MM.1S (cell line): Measurements from ENCODE around the gene PTGR1.

Experiments
- DNase-seq: peaks from one replicate; pipeline ENCODE4 v3.0.0-alpha.2; 2015
- H2AFZ ChIP-seq: fragments of 300-600 bp; sonication (generic); 2 replicates; pipeline ENCODE4 v1.6.0; 2016; ENCODE audit warnings: antibody characterized with exemption, low read length
- H3F3A ChIP-seq: fragments of 300-600 bp; sonication (generic); 2 replicates; pipeline ENCODE4 v1.6.1; 2016; ENCODE audit warnings: mild to moderate bottlenecking, antibody characterized with exemption, low read length, moderate library complexity, mixed read lengths; ENCODE audit not compliant: insufficient read depth
- H3K27ac ChIP-seq: fragments of 300-600 bp; sonication (generic); 2 replicates; pipeline ENCODE4 v1.5.1; 2016; ENCODE audit warnings: mild to moderate bottlenecking, low read length
- H3K27me3 ChIP-seq: fragments of 300-600 bp; sonication (generic); replicated peaks from 2 replicates; pipeline ENCODE4 v1.6.0; 2016; ENCODE audit warnings: low read length; ENCODE audit not compliant: insufficient read depth
- H3K36me3 ChIP-seq: fragments of 300-600 bp; sonication (generic); replicated peaks from 2 replicates; pipeline ENCODE4 v1.6.1; 2016; ENCODE audit warnings: mild to moderate bottlenecking, low read length, mixed read lengths; ENCODE audit not compliant: insufficient read depth
- H3K4me1 ChIP-seq: fragments of 300-600 bp; sonication (generic); 2 replicates; pipeline ENCODE4 v1.6.1; 2016; ENCODE audit warnings: low read length, mixed read lengths
- H3K4me2 ChIP-seq: fragments of 300-600 bp; sonication (generic); 2 replicates; pipeline ENCODE4 v1.6.0; 2016; ENCODE audit warnings: low read depth, low read length
- H3K4me3 ChIP-seq: fragments of 300-600 bp; sonication (generic); 2 replicates; pipeline ENCODE4 v1.5.1; 2016; ENCODE audit warnings: low read length, mixed read lengths
- H3K79me2 ChIP-seq: fragments of 300-600 bp; sonication (generic); 2 replicates; pipeline ENCODE4 v1.6.1; 2016; ENCODE audit warnings: mixed run types, low read length, mixed read lengths
- H3K9ac ChIP-seq: fragments of 300-600 bp; sonication (generic); 2 replicates; pipeline ENCODE4 v1.6.1; 2016; ENCODE audit warnings: low read length, mixed read lengths
- H3K9me2 ChIP-seq: fragments of 300-600 bp; sonication (generic); replicated peaks from 2 replicates; pipeline ENCODE4 v1.6.1; 2016; ENCODE audit warnings: mild to moderate bottlenecking, low read length, mixed read lengths; ENCODE audit not compliant: insufficient read depth
- H3K9me3 ChIP-seq: fragments of 300-600 bp; sonication (generic); replicated peaks from 2 replicates; pipeline ENCODE4 v1.6.1; 2016; ENCODE audit warnings: mild to moderate bottlenecking, low read length, mixed read lengths; ENCODE audit not compliant: insufficient read depth
- H4K20me1 ChIP-seq: fragments of 300-600 bp; sonication (generic); 2 replicates; pipeline ENCODE4 v1.6.1; 2016; ENCODE audit warnings: mild to moderate bottlenecking, low read length, moderate library complexity, mixed read lengths; ENCODE audit not compliant: insufficient read depth
- EZH2 ChIP-seq: fragments of 300-600 bp; sonication (generic); optimal IDR thresholded peaks from 2 replicates; pipeline ENCODE3; 2017; ENCODE audit warnings: low read depth, mild to moderate bottlenecking, antibody characterized with exemption, low read length, mixed read lengths
- EZH2phosphoT487 ChIP-seq: fragments of 300-600 bp; sonication (generic); IDR thresholded peaks from 2 replicates; pipeline ENCODE4 v1.6.1; 2018; ENCODE audit warnings: antibody characterized with exemption, low read length
- TF ChIP-seq, protein P1 (sequence below): fragments of 300-600 bp; sonication (generic); IDR thresholded peaks from 2 replicates; pipeline ENCODE4 v1.5.1; 2016; ENCODE audit warnings: antibody characterized with exemption, low read length, mixed read lengths

Gene PTGR1

DNA sequence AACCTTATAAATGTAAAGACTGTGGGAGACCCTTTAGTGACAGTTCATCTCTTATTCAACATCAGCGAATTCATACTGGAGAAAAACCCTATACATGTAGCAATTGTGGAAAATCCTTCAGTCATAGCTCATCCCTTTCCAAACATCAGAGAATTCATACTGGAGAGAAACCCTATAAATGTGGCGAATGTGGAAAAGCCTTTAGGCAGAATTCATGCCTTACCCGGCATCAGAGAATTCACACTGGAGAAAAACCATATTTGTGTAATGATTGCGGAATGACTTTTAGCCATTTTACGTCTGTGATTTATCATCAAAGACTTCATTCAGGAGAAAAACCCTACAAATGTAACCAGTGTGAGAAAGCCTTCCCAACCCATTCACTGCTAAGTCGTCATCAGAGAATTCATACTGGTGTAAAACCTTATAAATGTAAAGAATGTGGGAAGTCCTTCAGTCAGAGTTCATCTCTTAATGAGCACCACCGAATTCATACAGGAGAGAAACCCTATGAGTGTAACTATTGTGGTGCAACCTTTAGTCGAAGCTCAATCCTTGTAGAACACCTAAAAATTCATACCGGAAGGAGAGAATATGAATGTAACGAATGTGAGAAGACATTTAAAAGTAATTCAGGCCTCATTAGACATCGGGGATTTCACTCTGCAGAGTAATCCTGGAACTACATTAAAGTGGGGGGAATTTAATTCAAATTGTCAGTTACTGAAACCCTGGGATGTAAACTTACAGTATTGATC lies 56.8 kb downstream of the PTGR1 start:
- Histone ChIP-seq H3K4me3 (no peak overlapping the region), H3K9ac (no peak overlapping the region), H3K9me2 (no peaks in the 10 kb centered on the region), H3K36me3 (no peaks in the 10 kb centered on the region), H3F3A (no peaks in the 10 kb centered on the region), H3K4me1 (no peaks in the 10 kb centered on the region), H4K20me1 (no peaks in the 10 kb centered on the region), H2AFZ (no peak overlapping the region), H3K27me3 (no peaks in the 10 kb centered on the region), H3K79me2 (no peaks in the 10 kb centered on the region), H3K27ac (no peak overlapping the region), H3K4me2 (no peak overlapping the region), H3K9me3 (no peaks in the 10 kb centered on the region)
- no peak for TF ChIP-seq EZH2phosphoT487
- DNase-seq: no peak

DNA sequence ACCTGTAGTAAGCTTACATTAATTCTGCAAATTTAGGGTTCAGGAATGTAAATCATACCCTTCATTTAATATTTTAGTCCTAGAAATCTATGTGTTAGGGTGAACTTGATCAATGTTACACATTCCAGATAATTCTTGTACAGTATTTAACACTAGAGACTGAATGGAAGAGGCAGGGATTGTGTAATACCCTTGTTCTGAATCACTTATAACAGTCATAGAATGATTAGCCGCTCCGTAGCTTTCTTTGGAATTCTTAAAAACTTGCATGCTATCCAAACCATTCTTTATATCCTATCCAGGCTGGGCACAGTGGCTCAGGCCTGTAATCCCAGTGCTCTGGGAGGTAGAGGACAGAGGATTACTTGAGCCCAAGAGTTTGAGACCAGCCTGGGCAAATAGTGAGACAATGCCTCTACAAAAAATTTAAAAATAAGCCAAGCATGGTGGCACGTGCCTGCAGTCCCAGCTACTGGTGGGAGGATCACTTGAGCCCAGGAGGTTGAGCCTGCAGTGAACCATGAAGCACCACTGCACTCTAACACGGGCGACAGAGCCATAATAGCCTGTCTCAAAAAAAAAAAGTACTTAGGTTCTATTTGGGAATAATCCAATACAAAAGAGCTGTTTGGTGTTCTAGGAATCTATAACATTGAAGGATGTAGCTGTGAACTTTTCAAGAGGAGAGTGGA lies 66.2 kb downstream of the PTGR1 start:
- no peak for DNase-seq
- H3K36me3 ChIP-seq: no peaks in the 10 kb centered on the region
- H3K79me2 ChIP-seq: no peaks in the 10 kb centered on the region
- no peak overlapping the region for H3K4me3 ChIP-seq
- no peak overlapping the region for H3K9ac ChIP-seq
- TF ChIP-seq EZH2phosphoT487: no peak
- no peaks in the 10 kb centered on the region for H3K4me1 ChIP-seq
- no peaks in the 10 kb centered on the region for H3K9me3 ChIP-seq
- no peaks in the 10 kb centered on the region for H3F3A ChIP-seq
- H3K27me3 ChIP-seq: no peaks in the 10 kb centered on the region
- no peaks in the 10 kb centered on the region for H4K20me1 ChIP-seq
- no peak overlapping the region for H3K4me2 ChIP-seq
- H3K9me2 ChIP-seq: no peaks in the 10 kb centered on the region
- H2AFZ ChIP-seq: no peak overlapping the region
- H3K27ac ChIP-seq: no peak overlapping the region

DNA sequence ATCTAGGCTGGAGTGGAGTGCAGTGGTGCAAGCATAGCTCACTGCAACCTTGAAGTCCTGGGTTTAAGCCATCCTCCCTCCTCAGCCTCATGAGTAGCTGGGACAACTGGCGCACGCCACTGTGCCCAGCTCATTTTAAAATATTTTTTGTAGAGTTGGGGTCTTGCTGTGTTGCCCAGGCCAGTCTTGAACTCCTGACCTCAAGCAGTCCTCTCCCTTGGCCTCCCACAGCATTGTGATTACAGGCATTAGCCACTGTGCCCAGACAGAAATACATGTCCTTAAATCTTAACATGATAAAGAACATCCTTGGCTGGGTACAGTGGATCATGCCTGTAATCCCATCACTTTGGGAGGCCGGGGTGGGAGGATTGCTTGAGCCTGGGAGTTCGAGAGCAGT lies 67.7 kb downstream of the PTGR1 start:
- no peak overlapping the region for H3K4me2 ChIP-seq
- H2AFZ ChIP-seq: no peak overlapping the region
- H3K4me3 ChIP-seq: no peak overlapping the region
- H3K4me1 ChIP-seq: no peaks in the 10 kb centered on the region
- no peaks in the 10 kb centered on the region for H3K36me3 ChIP-seq
- no peak overlapping the region for H3K9ac ChIP-seq
- DNase-seq: no peak
- H3K9me2 ChIP-seq: no peaks in the 10 kb centered on the region
- no peak for TF ChIP-seq EZH2phosphoT487
- TF ChIP-seq, protein P1, sequence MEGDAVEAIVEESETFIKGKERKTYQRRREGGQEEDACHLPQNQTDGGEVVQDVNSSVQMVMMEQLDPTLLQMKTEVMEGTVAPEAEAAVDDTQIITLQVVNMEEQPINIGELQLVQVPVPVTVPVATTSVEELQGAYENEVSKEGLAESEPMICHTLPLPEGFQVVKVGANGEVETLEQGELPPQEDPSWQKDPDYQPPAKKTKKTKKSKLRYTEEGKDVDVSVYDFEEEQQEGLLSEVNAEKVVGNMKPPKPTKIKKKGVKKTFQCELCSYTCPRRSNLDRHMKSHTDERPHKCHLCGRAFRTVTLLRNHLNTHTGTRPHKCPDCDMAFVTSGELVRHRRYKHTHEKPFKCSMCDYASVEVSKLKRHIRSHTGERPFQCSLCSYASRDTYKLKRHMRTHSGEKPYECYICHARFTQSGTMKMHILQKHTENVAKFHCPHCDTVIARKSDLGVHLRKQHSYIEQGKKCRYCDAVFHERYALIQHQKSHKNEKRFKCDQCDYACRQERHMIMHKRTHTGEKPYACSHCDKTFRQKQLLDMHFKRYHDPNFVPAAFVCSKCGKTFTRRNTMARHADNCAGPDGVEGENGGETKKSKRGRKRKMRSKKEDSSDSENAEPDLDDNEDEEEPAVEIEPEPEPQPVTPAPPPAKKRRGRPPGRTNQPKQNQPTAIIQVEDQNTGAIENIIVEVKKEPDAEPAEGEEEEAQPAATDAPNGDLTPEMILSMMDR: no peak
- TF ChIP-seq EZH2: no peak
- H3K79me2 ChIP-seq: no peaks in the 10 kb centered on the region
- no peaks in the 10 kb centered on the region for H3K9me3 ChIP-seq
- H3F3A ChIP-seq: no peaks in the 10 kb centered on the region
- no peak overlapping the region for H3K27ac ChIP-seq
- no peaks in the 10 kb centered on the region for H4K20me1 ChIP-seq
- no peaks in the 10 kb centered on the region for H3K27me3 ChIP-seq

DNA sequence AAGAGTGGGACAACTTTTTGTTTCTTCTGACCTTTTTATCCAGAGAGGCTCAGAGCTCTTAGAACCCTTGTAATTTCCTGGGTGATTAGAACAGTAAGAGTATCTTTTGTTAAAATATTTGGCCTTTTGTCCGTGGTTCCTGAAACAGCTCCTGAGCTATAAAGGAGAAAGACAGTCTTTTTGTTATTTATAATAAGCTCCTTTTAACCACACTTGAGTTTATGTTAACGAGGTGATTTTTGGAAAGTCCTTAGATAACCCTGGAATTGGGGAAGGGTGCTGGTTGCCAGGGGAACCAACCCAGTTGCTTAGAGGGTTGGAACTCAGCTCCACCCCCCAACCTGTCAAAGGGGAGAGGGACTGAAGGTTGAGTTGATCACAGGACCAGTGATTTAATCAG lies 69.7 kb downstream of the PTGR1 start:
- H3F3A ChIP-seq: no peaks in the 10 kb centered on the region
- no peaks in the 10 kb centered on the region for H3K79me2 ChIP-seq
- no peak overlapping the region for H3K27ac ChIP-seq
- H4K20me1 ChIP-seq: no peaks in the 10 kb centered on the region
- H3K36me3 ChIP-seq: no peaks in the 10 kb centered on the region
- H3K9me2 ChIP-seq: no peaks in the 10 kb centered on the region
- H3K4me2 ChIP-seq: no peak overlapping the region
- no peak overlapping the region for H2AFZ ChIP-seq
- no peak overlapping the region for H3K4me3 ChIP-seq
- no peaks in the 10 kb centered on the region for H3K27me3 ChIP-seq
- no peaks in the 10 kb centered on the region for H3K9me3 ChIP-seq
- TF ChIP-seq EZH2phosphoT487 (no peak), EZH2 (no peak)
- TF ChIP-seq, protein P1: no peak
- H3K9ac ChIP-seq: no peak overlapping the region
- DNase-seq: no peak
- no peaks in the 10 kb centered on the region for H3K4me1 ChIP-seq
